ENCODE data around the gene HBD. TPM values are rescaled to one million over a fixed set of nuclear protein-coding genes. Genes with fewer than 3 reads are reported as not detected.
"Not testable (repeated sequence)": the region's sequence is repeated elsewhere in the genome, so short reads cannot be mapped to it uniquely, and the experiment has no call there.

The HBD gene
- total RNA-seq, 1 donor from 2014 or later, result not detected

DNA sequence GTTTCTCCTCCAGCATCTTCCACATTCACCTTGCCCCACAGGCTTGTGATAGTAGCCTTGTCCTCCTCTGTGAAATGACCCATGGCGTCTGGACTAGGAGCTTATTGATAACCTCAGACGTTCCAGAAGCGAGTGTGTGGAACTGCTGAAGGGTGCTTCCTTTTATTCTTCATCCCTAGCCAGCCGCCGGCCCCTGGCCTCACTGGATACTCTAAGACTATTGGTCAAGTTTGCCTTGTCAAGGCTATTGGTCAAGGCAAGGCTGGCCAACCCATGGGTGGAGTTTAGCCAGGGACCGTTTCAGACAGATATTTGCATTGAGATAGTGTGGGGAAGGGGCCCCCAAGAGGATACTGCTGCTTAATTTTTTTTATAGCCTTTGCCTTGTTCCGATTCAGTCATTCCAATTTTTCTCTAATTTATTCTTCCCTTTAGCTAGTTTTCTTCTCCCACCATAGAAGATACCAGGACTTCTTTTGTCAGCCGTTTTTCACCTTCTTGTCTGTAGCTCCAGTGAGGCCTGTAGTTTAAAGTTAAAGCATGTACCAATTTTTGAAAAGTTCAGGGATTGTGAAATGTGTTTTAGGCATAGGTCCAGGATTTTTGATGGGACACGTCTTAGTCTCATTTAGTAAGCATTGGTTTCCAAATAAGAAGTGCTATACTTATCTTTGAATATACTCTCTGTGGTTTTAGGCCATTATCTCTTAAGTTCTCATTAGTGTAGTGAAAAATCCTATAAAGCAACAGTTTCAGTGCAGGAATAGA is 20.5 kb upstream of the HBD start, which contains the start of gene HBG2:
HBG2 (minus strand) TSS at position 136 of the 768 bp plus-strand sequence; CDS start at position 83, 53 bp downstream.
- intact Hi-C loops (cut with DNase I); ATAC-seq (ENCODE audit: poor library complexity); DNase-seq: not testable (repeated sequence)

GRCh38 chr11:5254023-5254422 is 19.7 kb upstream of the HBD start:
- intact Hi-C loops (cut with DNase I); DNase-seq; ATAC-seq (ENCODE audit: poor library complexity): not testable (repeated sequence)

DNA sequence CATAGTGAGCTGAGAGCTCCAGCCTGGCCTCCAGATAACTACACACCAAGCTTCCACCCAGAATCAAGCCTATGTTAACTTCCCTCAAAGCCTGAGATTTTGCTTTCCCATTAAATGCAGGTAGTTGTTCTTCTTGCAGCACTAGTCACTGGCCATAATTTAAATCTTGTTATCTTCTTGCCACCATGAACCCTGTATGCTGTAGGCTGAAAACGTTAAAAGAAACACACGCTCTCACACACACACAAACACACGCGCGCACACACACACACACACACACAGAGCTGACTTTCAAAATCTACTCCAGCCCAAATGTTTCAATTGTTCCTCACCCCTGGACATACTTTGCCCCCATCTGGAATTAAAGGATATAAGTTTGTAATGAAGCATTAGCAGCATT is 19.2 kb upstream of the HBD start:
- DNase-seq; intact Hi-C loops (cut with DNase I); ATAC-seq (ENCODE audit: poor library complexity): not testable (repeated sequence)

GRCh38 chr11:5252919-5253265 is 18.6 kb upstream of the HBD start:
- DNase-seq (no peak), ATAC-seq (ENCODE audit: poor library complexity) (no peak)
- intact Hi-C loops (cut with DNase I), result no loop called here

GRCh38 chr11:5252192-5252918 is 18.1 kb upstream of the HBD start:
- ATAC-seq (ENCODE audit: poor library complexity) (no peak), DNase-seq (no peak)
- intact Hi-C loops (cut with DNase I), result no loop called here

DNA sequence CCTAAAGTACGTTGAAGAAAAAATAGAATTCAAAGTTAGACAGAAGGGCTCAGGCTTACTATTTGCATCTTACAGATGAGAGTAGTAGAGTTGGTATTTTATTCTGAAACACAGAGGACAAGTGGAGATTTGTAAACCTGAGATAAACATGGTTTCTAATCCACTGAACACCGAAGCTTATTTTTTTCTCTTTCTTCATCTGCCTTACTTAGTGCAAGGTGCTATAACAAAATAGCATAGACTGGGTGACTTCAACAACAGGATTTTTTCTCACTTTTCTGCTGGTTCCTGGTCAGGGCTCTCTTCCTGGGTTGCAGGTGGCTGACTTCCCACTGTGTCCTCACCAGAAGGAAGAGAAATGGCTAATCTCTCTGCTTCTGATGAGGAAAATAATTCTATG is 17.5 kb upstream of the HBD start:
- intact Hi-C loops (cut with DNase I), result no loop called here
- ATAC-seq (ENCODE audit: poor library complexity), result no peak
- DNase-seq, result no peak

GRCh38 chr11:5250543-5251204 is 16.4 kb upstream of the HBD start:
- DNase-seq, result no peak
- ATAC-seq (ENCODE audit: poor library complexity), result no peak
- intact Hi-C loops (cut with DNase I), result no loop called here

DNA sequence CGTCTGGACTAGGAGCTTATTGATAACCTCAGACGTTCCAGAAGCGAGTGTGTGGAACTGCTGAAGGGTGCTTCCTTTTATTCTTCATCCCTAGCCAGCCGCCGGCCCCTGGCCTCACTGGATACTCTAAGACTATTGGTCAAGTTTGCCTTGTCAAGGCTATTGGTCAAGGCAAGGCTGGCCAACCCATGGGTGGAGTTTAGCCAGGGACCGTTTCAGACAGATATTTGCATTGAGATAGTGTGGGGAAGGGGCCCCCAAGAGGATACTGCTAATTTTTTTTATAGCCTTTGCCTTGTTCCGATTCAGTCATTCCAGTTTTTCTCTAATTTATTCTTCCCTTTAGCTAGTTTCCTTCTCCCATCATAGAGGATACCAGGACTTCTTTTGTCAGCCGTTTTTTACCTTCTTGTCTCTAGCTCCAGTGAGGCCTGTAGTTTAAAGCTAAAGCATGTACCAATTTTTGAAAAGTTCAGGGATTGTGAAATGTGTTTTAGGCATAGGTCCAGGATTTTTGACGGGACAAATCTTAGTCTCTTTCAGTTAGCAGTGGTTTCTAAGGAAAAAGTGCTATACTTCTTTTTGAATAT is 15.6 kb upstream of the HBD start, which contains the start of gene HBG1:
HBG1 (minus strand) TSS at position 51 of the 590 bp plus-strand sequence. CDS start 53 bp downstream, outside the sequence.
- intact Hi-C loops (cut with DNase I); ATAC-seq (ENCODE audit: poor library complexity); DNase-seq: not testable (repeated sequence)

- ATAC-seq (ENCODE audit: poor library complexity); intact Hi-C loops (cut with DNase I): not testable (repeated sequence)
Measured at GRCh38 chr11:5248498-5248897, 14.2 kb upstream of the HBD start.

GRCh38 chr11:5247472-5248192 is 13.3 kb upstream of the HBD start:
- DNase-seq (no peak), ATAC-seq (ENCODE audit: poor library complexity) (no peak)
- intact Hi-C loops (cut with DNase I), result no loop called here

More at GRCh38 chr11:5248498-5248897, 14.2 kb upstream of the HBD start:
- DNase-seq, result not testable (repeated sequence)

DNA sequence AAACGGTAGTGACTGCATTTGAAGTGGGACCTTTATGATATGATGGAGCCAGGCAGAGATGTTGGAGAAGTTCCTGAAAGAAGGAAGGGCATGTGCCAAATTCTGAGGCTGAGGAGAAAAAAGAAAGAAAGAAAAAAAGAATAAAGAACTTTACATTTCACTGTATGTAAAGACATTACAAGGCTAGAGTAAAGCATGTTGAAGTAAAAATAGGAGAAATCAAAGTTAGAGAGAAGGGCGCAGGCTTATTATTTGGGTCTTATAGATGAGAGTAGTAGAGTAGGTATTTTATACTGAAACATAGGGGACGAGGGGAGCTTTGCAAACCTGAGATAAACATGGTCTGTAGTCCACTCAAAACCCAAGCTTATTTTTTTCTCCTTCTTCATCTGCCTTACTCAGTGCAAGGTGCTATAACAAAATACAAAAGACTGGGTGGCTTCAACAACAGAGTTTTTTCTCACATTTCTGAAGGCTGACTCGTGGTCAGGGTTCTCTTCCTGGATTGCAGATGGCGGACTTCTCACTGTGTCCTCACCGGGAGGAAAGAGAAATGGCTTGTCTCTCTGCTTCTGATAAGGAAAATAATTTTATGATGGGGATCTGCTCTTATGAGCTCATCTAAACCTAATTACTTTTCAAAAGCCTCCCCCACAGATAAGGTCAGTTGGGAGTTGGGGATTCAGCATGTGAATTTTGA is 12.6 kb upstream of the HBD start:
- intact Hi-C loops (cut with DNase I), result no loop called here
- no peak for ATAC-seq (ENCODE audit: poor library complexity)

GRCh38 chr11:5245155-5245554 is 10.9 kb upstream of the HBD start:
- intact Hi-C loops (cut with DNase I), result no loop called here
- ATAC-seq (ENCODE audit: poor library complexity) (no peak), DNase-seq (no peak)

More for the DNA sequence above, 12.6 kb upstream of the HBD start:
- DNase-seq, result no peak

- DNase-seq (no peak), ATAC-seq (ENCODE audit: poor library complexity) (no peak)
- intact Hi-C loops (cut with DNase I), result no loop called here
Measured at GRCh38 chr11:5243816-5244180, 9.5 kb upstream of the HBD start.

DNA sequence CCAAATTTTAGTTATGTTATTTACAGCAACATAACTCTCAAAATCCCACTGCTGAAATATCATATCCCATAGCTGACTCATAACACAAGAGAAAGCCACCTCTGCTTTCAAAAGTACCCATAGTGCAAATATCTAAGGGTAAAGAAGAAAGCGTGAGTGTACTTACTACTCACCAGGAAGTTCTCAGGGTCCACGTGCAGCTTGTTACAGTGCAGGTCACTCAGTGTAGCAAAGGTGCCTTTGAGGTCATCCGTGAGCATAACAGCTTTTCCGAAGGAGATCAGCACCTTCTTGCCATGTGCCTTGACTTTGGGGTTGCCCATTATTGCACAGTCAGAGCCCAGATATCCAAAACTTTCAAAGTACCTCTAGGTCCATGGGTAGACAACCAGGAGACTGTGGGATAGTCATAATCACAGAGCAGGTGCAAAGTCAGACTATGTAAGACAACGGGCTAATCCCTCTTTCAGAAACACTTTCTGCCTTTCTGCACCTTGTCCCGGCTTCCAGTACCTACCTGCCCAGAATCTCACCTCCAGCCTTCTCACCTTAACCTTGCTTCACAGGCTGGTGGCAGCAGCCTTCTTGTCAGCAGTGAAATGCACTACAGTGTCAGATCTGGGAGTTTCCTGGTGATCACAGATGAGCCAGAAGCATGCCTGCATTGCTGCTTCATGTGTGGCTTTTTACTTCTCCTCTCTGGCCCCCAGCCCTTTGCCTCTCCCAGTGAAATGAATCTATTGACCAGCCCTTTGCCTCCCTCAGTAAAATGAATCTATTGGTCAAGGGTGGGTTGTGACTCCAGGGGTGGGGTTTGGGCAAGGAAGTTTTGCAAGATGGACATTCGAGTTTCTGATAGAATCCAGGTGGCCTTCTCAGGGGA is 8.9 kb upstream of the HBD start:
- DNase-seq, result no peak
- ATAC-seq (ENCODE audit: poor library complexity), result no peak
- intact Hi-C loops (cut with DNase I), result no loop called here

DNA sequence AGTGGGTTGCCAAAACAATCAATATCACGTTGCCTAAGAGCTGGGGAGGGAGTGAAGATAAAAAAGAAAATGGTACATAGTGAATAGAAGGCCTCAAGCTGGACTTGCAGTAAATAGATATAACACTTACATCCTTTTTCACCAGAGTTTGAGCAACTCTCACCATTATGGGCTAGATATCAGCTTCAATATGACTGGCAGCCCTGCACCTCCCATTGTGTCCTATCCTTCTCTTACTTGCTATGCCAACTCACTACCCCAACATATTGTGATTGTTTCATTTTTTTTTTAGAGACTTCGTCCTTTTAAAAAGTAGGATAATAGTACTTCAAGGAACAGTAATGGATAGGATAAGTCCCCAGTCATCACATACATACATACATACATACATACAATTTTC is 7.9 kb upstream of the HBD start:
- DNase-seq (no peak), ATAC-seq (ENCODE audit: poor library complexity) (no peak)
- intact Hi-C loops (cut with DNase I), result no loop called here

GRCh38 chr11:5241458-5241857 is 7.2 kb upstream of the HBD start:
- intact Hi-C loops (cut with DNase I), result no loop called here
- DNase-seq (no peak), ATAC-seq (ENCODE audit: poor library complexity) (no peak)

GRCh38 chr11:5240458-5240857 is 6.2 kb upstream of the HBD start:
- no peak for ATAC-seq (ENCODE audit: poor library complexity)
- intact Hi-C loops (cut with DNase I), result no loop called here
- no peak for DNase-seq

All from Right ventricle myocardium superior (tissue), 1 donor.